ENCODE data around the gene CMC1.
"Not testable (repeated sequence)": the region's sequence is repeated elsewhere in the genome, so short reads cannot be mapped to it uniquely, and the experiment has no call there.

The CMC1 gene, protein sequence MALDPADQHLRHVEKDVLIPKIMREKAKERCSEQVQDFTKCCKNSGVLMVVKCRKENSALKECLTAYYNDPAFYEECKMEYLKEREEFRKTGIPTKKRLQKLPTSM

DNA sequence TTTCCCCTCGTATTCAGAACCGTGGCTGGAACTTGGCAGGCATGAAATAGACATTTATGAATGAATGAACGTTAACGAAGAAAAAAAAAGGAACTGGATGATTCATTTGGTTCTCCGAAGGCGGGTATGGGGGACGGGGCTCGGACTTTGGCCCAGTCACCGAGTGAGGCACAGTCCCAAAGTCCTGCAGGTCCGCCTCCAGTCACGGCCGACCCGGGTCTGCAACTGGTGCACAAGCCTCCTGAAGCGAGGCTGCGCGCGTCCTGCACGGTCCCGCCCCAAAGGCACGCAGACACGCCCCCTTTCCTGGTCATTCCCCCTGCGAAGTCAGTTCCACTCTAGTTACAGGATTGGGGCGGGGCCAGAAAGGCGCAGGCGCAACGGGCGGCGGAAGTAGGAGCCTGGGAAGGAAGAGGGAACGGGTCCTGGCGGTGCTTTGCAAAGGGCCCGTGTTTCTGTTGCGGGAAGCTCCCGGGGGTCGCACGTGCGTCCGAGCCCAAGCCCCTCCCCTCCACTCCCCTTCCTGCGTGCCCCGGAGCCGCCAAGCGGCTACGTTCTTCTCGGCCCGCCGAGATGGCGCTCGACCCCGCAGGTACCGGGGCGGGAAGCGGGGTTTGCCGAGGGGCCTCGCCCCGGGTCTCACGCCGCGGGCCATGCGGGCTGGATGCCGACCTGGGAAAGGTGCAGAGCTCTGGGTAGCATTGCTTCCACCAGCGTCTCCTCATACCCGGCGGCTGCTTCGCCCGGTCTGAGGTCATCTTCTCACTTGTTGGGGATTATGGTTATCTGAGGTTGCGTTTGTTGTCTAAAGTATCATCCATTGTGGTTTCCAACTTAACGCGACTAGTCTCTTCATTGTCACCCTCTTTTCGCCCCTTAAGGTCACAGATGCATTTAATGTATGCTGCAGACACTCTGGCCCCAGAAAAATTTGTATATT is at the start of gene CMC1:
Gene CMC1 (plus strand): TSS at position 399 of the 940 bp plus-strand sequence. CDS start 175 bp downstream, at position 574.
- DNase-seq: peak; percentile 98

DNA sequence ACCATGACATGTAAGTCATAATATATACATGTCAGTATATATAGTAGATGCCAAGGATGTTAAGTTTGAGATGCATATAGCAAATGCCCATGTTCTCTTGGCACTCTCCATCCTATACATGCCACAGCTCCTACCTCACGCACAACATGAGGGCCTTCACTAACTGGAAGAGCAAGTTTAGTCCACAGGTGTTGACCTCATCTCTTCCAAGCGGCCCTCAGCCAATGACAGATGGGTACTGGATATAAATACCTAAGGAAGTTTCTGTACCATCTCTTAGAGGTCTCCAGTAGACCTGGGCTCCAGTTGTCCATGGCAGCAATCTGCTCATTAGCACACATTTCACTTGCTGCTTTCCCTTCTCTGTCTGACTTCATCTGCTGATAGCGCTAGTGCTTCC is 43.3 kb upstream of the CMC1 start:
- no peak for DNase-seq

DNA sequence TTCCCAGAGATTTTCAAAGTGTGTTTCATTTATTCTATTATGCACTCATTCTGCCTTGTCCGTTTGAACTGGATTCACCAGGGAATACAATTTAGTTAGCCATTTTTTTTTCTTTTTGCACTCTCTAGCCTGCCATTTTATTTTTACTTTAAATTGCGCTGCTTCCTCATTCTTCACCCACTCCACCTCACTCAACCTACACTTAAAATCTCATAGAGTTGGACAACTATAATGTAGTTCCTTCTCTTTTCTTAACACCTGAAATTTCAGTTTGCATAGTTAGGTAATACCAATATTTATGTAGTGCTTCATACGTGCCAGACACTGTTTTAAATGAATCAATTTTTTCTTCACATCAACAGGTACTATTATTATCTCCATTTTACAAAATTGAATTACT is 42.4 kb upstream of the CMC1 start:
- no peak for DNase-seq

DNA sequence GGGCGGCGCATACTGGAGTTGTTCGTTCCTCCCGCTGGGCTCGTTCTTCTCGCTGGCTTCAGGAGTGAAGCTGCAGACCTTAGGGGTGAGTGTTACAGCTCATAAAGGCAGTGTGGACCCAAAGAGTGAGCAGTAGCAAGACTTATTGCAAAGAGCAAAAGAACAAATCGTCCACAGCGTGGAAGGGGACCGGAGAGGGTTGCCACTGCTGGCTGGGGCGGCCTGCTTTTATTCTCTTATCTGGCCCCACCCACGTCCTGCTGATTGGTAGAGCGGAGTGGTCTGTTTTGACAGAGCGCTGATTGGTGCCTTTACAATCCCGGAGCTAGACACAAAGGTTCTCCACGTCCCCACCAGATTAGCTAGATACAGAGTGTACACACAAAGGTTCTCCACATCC is 41.8 kb upstream of the CMC1 start:
- not testable (repeated sequence) for DNase-seq

DNA sequence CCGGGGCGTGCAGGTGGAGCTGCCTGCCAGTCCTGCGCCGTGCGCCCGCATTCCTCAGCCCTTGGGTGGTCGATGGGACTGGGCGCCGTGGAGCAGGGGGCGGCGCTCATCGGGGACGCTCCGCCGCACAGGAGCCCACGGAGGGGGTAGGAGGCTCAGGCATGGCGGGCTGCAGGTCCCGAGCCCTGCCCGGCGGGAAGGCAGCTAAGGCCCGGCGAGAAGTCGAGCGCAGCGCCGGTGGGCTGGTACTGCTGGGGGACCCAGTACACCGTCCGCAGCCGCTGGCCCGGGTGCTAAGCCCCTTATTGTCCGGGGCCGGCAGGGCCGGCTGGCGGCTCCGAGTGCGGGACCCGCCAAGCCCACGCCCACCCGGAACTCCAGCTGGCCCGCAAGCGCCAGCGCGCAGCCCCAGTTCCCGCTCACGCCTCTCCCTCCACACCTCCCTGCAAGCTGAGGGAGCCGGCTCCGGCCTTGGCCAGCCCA is 41.0 kb upstream of the CMC1 start:
- not testable (repeated sequence) for DNase-seq

DNA sequence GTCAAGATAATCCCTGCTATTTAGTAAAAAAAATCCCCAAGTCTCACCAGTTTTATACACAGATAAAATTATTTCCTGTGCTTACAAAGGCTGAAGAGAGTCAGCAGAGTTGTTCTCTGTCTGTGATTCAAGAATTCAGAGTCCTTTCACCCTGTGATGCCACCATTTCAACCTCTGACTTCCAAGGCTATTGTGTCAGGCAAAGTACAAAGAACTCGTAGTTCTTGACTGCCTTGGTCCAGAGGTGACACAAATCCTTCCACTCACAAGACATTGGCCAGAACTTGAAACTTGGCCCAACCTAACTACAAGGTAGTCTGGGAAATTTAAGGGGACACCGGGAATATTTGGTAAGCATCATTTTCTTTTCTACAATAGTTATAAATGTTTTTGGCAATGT is 34.9 kb upstream of the CMC1 start:
- no peak for DNase-seq

DNA sequence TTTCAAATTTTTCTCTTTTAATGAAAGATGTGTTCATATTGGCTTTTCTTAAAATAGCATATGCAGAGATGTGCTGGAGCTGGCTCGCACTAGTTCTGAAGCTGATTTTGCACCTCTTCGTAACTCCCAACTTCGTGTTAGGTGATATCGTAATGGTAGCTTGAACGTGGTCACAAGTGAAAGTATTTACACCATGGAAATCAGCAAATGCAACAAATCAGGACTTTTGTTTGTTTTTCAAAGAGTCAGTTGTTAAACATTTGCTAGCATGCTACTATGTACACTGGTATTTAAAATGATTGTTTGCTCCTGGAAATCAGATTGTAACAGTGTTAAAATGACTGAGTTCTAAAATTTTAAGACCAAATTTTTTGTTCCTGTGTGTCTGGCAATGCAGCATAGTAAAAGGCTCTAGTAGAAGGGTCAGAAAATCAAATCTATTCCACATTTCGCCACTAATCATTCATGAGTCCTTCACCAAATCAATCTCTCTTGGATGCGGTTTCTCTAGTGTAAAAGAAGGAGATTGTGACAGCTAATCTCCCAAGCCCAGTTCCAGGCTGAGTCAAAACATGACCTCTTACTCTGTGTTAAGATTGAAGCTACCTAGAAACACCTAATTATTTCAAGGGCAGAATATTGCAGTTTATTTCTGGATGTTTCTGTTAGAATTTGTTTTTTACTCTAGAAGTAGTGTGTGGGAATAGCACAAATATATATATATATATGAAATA is 34.3 kb upstream of the CMC1 start:
- no peak for DNase-seq

DNA sequence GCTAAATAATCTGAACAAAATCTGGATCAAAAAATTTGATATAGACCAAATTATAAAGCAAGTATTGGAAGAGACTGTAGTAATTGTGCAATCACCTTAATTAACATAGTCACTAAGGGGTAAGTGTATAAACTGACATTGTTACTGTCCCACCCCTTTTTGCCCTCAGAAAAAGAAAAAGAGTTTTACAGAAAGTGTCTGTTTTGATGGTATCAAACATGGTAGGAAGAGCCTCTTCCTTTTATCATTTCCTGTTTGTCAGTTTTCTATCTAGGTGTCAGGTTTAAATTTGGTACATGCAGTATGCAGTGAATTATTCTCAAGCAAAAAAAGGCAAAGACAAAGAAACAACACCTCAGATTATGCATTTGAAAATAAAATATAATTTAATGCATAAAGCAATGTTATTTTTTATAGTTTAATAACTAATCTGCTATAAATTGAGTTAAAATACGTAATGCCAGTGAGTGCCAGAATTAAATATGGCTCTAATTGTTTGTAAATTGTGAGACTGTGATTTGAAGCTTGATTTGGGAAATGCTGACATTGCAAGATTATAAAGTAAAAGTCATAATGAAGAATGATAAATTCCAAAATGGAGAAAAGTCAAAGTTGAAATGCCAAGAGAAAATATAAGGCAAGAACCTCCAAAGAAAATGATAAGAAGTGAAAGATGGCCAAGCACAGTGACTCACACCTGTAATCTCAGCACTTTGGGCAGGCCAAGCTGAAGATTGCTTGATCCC is 30.3 kb upstream of the CMC1 start:
- DNase-seq: no peak

DNA sequence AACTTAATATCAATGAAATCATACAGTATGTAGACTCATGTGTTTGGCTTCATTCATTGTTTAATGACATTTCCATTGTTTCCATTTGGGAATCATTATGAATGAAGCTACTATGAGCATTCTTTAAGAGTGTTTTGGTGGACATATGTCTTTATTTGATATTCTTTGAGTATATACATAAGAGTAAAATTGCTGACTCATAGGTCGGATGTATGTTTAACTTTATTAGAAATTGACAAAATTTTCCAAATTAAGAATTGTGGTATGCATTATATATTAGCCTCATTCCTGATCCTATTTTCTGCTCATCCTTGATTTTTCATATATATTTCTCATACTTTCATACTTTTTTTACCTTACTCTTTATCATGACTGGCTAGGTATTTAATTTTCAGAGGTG is 28.7 kb upstream of the CMC1 start:
- no peak for DNase-seq

DNA sequence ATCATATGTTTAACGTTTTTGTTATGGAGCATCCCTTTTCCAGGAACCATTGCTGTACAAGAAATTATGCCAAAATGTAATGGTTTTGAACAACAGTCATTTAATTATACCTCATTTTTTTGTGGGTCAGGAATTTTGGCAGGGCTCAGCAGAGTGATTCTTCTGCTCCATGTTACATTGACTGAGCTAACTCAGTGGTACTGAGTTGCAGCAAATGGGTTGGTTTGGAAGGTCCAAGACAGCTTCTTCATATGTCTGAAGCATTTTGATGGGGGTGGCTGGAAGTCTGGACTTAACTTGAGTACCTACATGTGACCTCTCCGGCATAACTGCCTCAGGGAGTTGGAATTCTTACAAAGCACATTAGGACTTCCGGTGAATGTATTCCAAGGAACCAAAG is 26.0 kb upstream of the CMC1 start:
- no peak for DNase-seq

DNA sequence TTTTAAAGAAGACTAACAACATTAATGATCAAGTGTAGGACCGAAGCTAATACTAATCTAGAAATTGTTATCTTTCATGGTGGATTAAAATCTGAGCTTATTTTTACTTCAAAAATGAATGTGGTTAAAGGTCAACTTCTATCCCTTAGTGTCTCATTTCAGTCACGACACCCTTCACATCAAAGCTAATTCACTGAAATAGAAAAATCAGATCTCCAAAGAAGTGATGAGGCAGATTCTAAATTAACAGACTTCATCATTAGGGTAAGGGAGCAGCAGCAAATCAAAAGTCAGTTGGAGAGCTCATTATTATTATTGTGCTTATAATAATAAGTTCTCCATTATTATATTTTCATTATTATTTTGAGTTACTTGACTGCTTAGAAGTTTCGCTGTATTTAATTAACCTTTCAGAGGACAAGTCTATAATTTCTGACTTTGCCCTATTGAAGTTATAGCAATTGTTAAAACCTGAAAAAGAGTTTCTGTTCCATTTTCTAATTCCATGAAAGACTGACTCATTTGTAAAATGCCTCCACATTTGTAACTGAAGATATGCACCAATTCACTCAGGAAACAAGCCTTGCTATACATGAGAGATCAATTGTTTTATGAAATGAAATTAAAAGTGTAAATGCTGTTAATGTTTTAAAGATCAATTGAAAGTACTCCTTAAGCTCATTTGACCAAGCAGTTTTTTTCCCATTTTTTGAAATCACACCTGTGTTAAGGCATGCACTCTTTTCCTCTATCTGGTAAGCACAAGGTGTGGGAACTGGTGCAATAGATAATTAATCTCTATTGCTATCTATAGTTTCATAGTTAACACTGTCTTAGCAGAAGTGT is 23.1 kb upstream of the CMC1 start:
- no peak for DNase-seq

DNA sequence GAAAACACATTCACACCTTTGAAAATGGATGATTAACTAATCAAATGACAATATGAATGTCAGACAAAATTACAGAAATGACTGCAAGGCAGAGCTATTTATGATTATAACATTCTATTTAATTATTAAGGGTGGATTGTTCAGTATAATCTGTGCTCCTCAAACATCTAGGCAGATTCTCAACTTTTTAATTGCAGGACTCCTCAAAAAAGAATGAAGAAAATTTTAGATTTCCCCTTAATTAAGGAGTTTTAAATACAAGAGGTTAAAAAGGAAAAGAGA is 22.6 kb upstream of the CMC1 start:
- DNase-seq: no peak

DNA sequence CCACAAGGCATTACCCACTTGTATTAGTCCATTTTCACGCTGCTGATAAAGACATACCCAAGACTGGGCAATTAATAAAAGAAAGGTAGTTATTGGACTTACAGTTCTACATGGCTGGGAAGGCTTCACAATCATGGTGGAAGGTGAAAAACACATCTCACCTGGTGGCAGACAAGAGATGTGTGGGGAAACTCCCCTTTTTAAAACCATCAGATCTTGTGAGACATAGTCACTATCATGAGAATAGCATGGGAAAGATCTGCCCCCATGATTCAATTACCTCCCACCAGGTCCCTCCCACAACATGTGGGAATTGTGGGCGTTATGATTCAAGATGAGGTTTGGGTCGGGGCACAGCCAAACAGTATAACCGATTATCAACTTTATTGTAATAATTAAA is 17.0 kb upstream of the CMC1 start:
- no peak for DNase-seq

DNA sequence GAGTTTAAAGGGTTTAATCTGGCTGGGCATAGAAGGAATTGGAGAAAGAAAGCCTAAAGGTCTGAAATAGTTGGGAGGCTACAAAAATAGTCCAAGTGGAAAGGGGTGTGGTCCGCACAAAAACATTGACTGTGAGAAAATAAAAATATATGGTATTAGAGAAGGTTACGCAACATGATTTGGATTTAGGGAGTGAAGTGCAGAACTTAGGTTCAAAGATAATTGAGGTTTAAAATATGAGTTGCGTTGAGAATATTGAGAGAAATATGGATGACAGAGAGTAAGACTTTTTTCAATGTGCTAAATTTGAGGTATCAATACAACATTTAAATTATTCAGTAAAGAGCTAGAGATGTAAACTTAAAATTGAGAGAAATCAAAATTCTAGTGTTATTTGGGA is 15.4 kb upstream of the CMC1 start:
- no peak for DNase-seq

DNA sequence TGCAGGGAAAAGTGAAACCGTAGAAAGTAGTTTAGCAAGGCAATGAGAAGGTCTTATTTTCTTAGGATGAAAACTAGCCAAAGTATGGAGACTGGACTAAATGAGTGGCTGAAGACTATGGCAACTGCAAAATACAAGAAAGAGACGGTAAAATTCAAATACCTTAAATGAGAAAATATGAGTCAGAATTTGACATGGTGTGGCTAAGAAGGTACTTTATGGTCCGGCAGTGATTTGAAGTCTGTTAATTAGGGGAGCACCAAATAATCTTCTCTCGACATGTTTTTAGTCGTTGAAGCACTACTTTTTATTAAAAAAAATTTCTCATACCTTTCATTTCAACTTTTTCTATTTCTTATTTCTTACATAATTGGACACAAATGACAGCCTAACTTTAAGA is 12.8 kb upstream of the CMC1 start:
- DNase-seq: no peak

DNA sequence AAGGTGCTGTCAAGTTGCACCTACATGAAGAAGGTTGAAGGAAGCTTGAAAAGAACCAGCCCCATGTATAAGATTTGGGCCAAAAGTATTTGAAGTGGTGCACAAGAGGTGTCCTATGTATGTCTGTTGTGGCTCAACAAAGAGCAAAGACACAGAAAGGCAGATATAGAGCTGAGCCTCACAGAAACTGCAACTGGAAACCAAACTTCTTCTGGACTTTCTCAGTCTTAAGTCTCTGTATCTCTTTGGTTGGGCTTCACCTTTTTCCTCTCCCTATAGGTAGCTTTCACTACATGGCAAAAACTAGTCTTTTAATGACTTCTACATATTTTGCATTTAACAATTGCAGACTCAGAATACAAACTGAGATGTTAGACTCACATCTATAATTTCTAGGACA is 8.8 kb upstream of the CMC1 start:
- DNase-seq: no peak

DNA sequence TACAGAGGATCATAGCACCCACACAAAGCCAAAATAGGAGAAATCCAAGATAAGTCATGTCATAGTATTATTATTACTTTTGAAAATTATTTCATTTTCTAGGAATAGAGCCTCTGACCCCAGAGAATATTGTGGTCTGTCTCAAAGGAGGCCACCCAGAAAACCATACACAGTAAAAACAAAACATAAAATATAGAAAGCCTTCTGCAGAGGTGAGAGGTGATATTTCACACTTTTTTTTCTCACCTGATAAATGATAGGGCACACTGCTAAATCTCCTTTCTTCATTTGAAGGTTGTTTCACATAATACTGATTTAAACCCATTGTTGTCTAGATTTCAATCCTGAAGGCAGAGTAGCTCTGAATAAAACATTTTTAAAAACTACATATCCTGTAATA is 7.0 kb upstream of the CMC1 start:
- no peak for DNase-seq

DNA sequence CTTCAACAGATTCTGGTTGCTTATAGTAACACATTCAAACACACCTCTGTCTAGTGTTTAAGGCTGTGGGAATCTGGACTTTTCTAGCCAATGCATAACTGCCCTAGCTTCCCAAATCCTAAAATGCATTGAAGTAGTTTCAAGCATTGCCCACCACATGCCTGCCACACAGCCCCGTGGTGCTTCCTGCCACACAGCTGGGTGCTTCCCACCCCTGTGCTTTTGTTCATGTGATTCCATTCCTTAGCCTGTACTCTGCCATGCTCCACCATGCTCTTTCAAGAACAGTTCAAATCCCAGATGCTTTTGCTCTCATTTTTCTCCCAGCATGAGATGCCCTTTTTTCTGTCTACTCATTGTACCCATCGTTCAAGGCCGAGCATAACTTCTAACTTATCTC is 2.3 kb upstream of the CMC1 start:
- no peak for DNase-seq

DNA sequence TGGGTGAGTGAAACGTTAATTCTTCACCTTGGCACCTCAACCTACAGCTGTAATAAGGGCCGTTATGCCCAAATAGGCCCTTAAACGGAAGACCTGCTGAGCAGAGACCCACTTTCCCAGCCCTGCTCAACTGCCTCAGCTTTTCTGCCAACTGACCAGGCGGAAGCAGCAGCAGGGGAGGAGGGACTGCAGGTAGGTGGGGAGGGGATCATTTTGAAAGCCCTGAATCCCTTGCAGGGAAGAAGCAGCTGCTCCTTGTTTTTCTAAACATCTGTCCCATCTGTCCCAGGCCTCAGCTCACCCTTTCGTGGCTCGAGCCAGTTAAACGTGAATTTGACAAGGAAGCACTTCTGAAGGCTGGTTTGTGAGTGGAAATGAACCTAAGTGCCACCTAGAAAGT is 978 bp upstream of the CMC1 start:
- no peak for DNase-seq

DNA sequence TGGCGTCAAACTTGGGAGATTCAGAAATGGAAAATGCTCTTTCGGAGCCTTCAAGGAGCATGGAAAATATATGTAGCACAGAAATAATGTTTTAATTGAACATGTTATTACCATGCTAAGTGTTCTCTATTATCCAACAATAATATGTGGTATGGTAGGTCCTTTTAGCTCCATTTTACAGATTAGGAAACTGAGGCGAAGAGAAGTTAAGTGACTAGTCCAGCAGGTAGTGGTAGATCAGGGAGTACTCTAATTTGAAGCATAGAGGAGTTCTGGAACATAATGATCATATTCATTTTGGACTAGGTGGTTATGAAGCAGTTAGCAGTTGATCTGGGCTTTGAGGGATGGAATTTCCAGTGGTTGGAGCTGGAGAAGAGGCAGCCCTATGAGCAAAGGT is 1.1 kb downstream of the CMC1 start:
- no peak for DNase-seq

DNA sequence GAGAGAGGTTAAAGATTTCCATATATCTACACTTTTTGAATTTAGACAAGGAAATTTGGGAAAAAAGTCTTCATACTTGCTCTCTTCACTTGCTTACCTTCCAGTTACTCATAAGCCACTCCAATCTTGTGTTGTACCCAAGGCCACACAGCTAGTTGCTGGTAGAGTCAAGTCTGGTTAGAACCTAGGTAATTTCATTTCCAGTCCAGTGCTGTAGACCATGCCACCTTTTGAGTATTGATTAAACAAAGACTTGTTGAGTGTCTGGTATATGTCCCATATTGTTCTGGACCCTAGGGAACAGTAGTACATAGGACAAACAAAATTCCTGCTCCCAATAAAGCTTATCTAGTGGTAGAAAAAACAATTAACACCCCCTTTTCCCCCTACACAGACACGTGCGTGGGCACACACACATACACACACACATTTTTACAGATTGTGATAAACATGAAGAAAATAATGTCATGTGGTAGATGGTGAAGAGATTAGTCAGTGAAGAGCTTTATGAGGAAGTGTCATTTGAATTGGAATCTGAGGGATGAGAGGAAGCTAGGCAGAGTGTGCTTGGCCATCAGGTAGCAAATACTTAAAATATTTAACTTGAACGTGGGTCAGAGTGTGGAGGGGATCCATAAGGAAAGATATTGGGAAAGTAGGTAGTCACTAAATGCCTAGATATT is 2.1 kb downstream of the CMC1 start:
- DNase-seq: peak; percentile 51

DNA sequence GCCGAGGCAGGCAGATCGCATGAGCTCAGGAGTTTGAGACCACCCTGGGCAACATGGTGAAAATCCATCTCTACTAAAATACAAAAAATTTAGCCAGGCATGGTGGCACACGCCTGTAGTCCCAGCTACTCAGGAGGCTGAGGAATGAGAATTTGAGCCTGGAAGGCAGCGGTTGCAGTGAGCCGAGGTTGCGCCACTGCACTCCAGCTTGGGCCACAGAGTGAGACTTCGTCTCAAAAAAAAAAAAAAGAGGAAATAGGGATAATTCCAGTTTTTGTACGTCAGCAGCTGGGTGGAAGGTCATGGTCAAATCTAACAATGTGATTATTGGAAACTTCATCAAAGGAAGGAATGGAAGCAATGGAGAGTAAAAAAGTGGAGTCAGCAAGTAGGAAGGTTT is 3.1 kb downstream of the CMC1 start:
- DNase-seq: no peak

Data from hematopoietic multipotent progenitor cell treated with erythropoietin and hydrocortisone succinate and interleukin-3 and kit ligand, for 6 days (in vitro differentiated cells).